Mesenchymal stem cell (in vitro differentiated cells and primary cell): Measurements from ENCODE around the gene ATXN7L1.
"Not testable (repeated sequence)": the region's sequence is repeated elsewhere in the genome, so short reads cannot be mapped to it uniquely, and the experiment has no call there.

ENCODE experiments used
- DNase-seq: peaks from one replicate; pipeline ENCODE4 v3.0.0-alpha.2; 2013
- H2AFZ ChIP-seq: one replicate; pipeline ENCODE4 v1.6.1; 2013; ENCODE audit warnings: low read depth, mild to moderate bottlenecking, control low read depth, inconsistent platforms, low read length, moderate library complexity
- H2AK5ac ChIP-seq: 2 replicates; pipeline ENCODE4 v1.6.1; 2013; ENCODE audit warnings: low read length, moderate library complexity, mild to moderate bottlenecking, inconsistent platforms; ENCODE audit not compliant: severe bottlenecking
- H2BK120ac ChIP-seq: one replicate; pipeline ENCODE4 v1.6.1; 2013; ENCODE audit warnings: low read depth, mild to moderate bottlenecking, inconsistent platforms, low read length, moderate library complexity
- H2BK12ac ChIP-seq, 2 experiments: one replicate each; pipeline ENCODE4 v1.6.1; 2013; ENCODE audit warnings: inconsistent platforms in 2 of 2, low read length in 2 of 2, mild to moderate bottlenecking in 2 of 2, moderate library complexity in 2 of 2, control low read depth in 1 of 2
- H2BK15ac ChIP-seq: one replicate; pipeline ENCODE4 v1.6.1; 2013; ENCODE audit warnings: mild to moderate bottlenecking, low read depth, inconsistent platforms; ENCODE audit not compliant: poor library complexity, severe bottlenecking
- H2BK5ac ChIP-seq: 2 replicates; pipeline ENCODE4 v1.6.1; 2013; ENCODE audit warnings: low read depth, mild to moderate bottlenecking, low read length, control low read depth, inconsistent platforms; ENCODE audit not compliant: poor library complexity, severe bottlenecking
- H3K14ac ChIP-seq, 2 experiments: one replicate each; pipeline ENCODE4 v1.6.1; 2013; ENCODE audit warnings: inconsistent platforms in 2 of 2, low read length in 2 of 2, control low read depth in 1 of 2, mild to moderate bottlenecking in 1 of 2, moderate library complexity in 1 of 2
- H3K18ac ChIP-seq, 2 experiments: one replicate each; pipeline ENCODE4 v1.6.1; 2013; ENCODE audit warnings: inconsistent platforms in 2 of 2, low read length in 2 of 2, control low read depth in 1 of 2, low read depth in 1 of 2, mild to moderate bottlenecking in 1 of 2
- H3K23ac ChIP-seq, 2 experiments: one replicate each; pipeline ENCODE4 v1.6.1; 2013; ENCODE audit warnings: inconsistent platforms in 2 of 2, low read length in 2 of 2, mild to moderate bottlenecking in 2 of 2, moderate library complexity in 2 of 2, control low read depth in 1 of 2
- H3K27ac ChIP-seq: 2 replicates; pipeline ENCODE4 v1.5.1; 2013; ENCODE audit warnings: mild to moderate bottlenecking, moderate library complexity, low read length, control low read depth, inconsistent platforms; ENCODE audit not compliant: poor library complexity, severe bottlenecking
- H3K27me3 ChIP-seq, 2 experiments: 2 replicates each; pipeline versions ENCODE4 v1.6.1 to v1.7.0; 2013; ENCODE audit warnings: low read length in 2 of 2, mild to moderate bottlenecking in 2 of 2, moderate library complexity in 2 of 2, control low read depth in 1 of 2, inconsistent platforms in 1 of 2; ENCODE audit not compliant: control insufficient read depth in 1 of 2, insufficient read depth in 1 of 2
- H3K36me3 ChIP-seq, 2 experiments: 2 replicates each; pipeline versions ENCODE4 v1.6.1 to v1.7.0; 2013; ENCODE audit warnings: low read length in 2 of 2, control low read depth in 1 of 2, inconsistent platforms in 1 of 2, low read depth in 1 of 2, mild to moderate bottlenecking in 1 of 2; ENCODE audit not compliant: insufficient read depth in 2 of 2, control insufficient read depth in 1 of 2
- H3K4ac ChIP-seq, 2 experiments: one replicate each; pipeline ENCODE4 v1.6.1; 2013; ENCODE audit warnings: inconsistent platforms in 2 of 2, low read length in 2 of 2, mild to moderate bottlenecking in 2 of 2, moderate library complexity in 2 of 2, control low read depth in 1 of 2, low read depth in 1 of 2
- H3K4me1 ChIP-seq: 2 replicates; pipeline ENCODE4 v1.6.1; 2013; ENCODE audit warnings: low read depth, low read length, control low read depth; ENCODE audit not compliant: control insufficient read depth, insufficient read depth
- H3K4me2 ChIP-seq: 2 replicates; pipeline ENCODE4 v1.6.1; 2013; ENCODE audit warnings: low read length, mild to moderate bottlenecking, inconsistent platforms; ENCODE audit not compliant: poor library complexity, severe bottlenecking
- H3K4me3 ChIP-seq, 2 experiments: 2 replicates each; pipeline versions ENCODE4 v1.5.1 to v1.7.0; 2013; ENCODE audit warnings: low read length in 2 of 2, mild to moderate bottlenecking in 2 of 2, control low read depth in 1 of 2, low read depth in 1 of 2; ENCODE audit not compliant: insufficient read depth in 1 of 2
- H3K79me1 ChIP-seq: replicated peaks from 2 replicates; pipeline ENCODE4 v1.6.1; 2013; ENCODE audit warnings: mild to moderate bottlenecking, control low read depth, low read length, inconsistent platforms; ENCODE audit not compliant: poor library complexity, severe bottlenecking
- H3K9ac ChIP-seq: 2 replicates; pipeline ENCODE4 v1.7.0; 2013; ENCODE audit warnings: mild to moderate bottlenecking, low read length, moderate library complexity
- H3K9me3 ChIP-seq: 2 replicates; pipeline ENCODE4 v1.7.0; 2013; ENCODE audit warnings: mild to moderate bottlenecking, low read length; ENCODE audit not compliant: control insufficient read depth
- H4K8ac ChIP-seq: one replicate; pipeline ENCODE4 v1.6.1; 2013; ENCODE audit warnings: inconsistent platforms, mild to moderate bottlenecking, low read length, moderate library complexity
- H4K91ac ChIP-seq: one replicate; pipeline ENCODE4 v1.6.1; 2013; ENCODE audit warnings: mild to moderate bottlenecking, low read length, inconsistent platforms
- WGBS: methylation state at CpG from one replicate; pipeline ENCODE4 v1.1.7; 2013; ENCODE audit warnings: mixed read lengths; 5-methylcytosine and 5-hydroxymethylcytosine counted together

Gene ATXN7L1

DNA sequence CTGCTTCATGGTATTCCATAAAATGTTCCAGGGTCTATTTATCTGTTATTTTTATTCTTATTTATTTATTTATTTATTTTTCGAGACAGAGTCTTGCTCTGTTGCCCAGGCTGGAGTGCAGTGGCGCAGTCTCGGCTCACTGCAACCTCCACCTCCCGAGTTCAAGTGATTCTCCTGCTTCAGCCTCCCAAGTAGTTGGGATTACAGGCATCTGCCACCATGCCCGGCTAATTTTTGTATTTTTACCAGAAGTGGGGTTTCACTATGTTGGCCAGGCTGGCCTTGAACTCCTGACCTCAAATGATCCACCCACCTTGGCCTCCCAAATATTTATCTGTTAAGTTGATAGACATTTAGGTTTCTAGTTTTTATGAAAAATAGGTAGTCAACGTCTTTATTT is 6.8 kb upstream of the ATXN7L1 start:
- DNase-seq, result not testable (repeated sequence)

DNA sequence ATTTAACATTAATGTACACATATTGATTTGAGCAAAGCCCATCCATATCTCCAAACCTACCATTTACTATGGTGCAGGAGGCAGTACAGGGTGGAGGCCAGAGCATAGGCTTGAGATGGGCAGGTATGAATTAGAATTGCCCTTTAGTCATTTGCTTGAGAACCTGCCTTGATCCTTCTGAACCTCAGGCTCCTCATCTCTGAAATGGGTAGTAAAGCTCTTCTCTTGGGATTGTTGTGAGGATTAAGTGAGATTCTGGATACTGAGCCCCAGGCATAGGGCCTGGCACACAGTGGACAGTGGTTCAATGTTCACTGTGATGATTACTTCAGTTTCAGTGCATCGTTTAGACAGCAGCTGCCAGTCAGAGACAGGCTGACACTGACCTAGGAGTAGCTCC is 5.0 kb upstream of the ATXN7L1 start:
- Histone ChIP-seq H3K4me2 (no peak overlapping the region), H3K23ac (no peak overlapping the region)
- WGBS, result 83% methylated on average over 1 of the region's 1 CpG

More for the DNA sequence above, 6.8 kb upstream of the ATXN7L1 start:
- not testable (repeated sequence) for H4K8ac ChIP-seq, H3K27me3 ChIP-seq, H3K4me1 ChIP-seq, H4K91ac ChIP-seq, H3K27ac ChIP-seq, H3K4ac ChIP-seq, H3K9ac ChIP-seq, H2BK15ac ChIP-seq, H3K9me3 ChIP-seq, H3K14ac ChIP-seq, H3K23ac ChIP-seq, H3K4me3 ChIP-seq, H2BK5ac ChIP-seq, H2BK120ac ChIP-seq, H3K18ac ChIP-seq, H2AK5ac ChIP-seq, H3K4me2 ChIP-seq, H2AFZ ChIP-seq, H2BK12ac ChIP-seq, H3K36me3 ChIP-seq
- 98% methylated on average over 6 of the region's 6 CpGs for WGBS
- H3K79me1 ChIP-seq, result peaks cover 13% of the 10 kb centered on the region

DNA sequence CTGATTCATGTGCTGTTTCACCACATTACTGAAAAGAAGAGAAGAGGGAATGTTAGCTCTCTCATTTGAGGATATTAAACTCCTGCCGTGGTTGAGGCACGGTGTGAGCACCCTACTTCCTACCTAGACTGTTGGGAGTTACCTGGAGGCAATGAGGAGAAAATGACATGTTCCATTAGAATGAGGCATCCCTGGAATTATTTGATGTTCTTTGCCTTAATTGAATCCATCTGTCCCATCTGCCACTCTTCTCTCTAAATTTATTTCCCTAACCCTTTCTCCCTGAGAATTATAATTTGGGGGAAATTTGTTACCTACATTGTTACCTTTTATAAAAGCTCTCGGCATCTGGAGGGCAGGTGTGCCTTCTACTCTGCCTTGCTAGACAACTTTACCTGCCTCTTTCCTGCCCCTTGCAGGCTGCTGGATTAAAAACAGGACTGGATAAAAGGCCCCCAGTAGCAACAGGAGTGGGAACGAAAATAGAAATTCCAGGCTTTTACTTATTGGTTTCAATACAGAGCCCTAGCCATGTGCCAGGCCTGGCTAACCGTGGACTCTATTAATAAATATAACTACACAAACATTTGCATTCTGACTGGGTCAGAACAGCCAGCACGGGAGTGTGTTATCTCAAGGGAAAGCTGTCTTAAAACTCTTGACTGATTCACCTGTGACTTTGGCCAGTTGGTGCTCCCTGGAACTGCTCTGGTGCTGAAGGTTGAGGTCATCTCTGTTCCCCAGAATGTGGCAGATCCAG is 4.4 kb upstream of the ATXN7L1 start:
- Histone ChIP-seq H3K4me1 (peaks cover 6% of the 10 kb centered on the region), H2AK5ac (no peak overlapping the region), H3K27me3 (no peaks in the 10 kb centered on the region), H2BK12ac (no peak overlapping the region), H3K4ac (no peak overlapping the region), H3K18ac (no peak overlapping the region), H2BK15ac (no peak overlapping the region), H3K36me3 (peaks cover 0 to 3% of the 10 kb centered on the region in 2 experiments), H3K4me2 (no peak overlapping the region), H3K9me3 (no peaks in the 10 kb centered on the region), H3K27ac (no peak overlapping the region), H2AFZ (no peak overlapping the region), H4K8ac (no peak overlapping the region), H3K14ac (no peak overlapping the region), H2BK120ac (no peak overlapping the region), H2BK5ac (no peak overlapping the region), H3K4me3 (no peak overlapping the region), H3K23ac (no peak overlapping the region), H3K9ac (no peak overlapping the region), H4K91ac (no peak overlapping the region), H3K79me1 (peaks cover 9% of the 10 kb centered on the region)
- DNase-seq, result no peak
- WGBS, result 89% methylated on average over 6 of the region's 6 CpGs

More for the DNA sequence above, 5.0 kb upstream of the ATXN7L1 start:
- H2BK12ac ChIP-seq, result no peak overlapping the region
- no peak overlapping the region for H2BK15ac ChIP-seq
- H3K14ac ChIP-seq, result no peak overlapping the region
- no peak overlapping the region for H2BK5ac ChIP-seq
- no peak overlapping the region for H2AK5ac ChIP-seq
- peaks cover 0 to 3% of the 10 kb centered on the region in 2 experiments for H3K36me3 ChIP-seq
- H3K9me3 ChIP-seq, result no peaks in the 10 kb centered on the region
- no peak overlapping the region for H3K27ac ChIP-seq
- H3K4me3 ChIP-seq, result no peak overlapping the region
- no peak overlapping the region for H4K91ac ChIP-seq
- H2AFZ ChIP-seq, result no peak overlapping the region
- H2BK120ac ChIP-seq, result no peak overlapping the region
- H3K4ac ChIP-seq, result no peak overlapping the region
- no peaks in the 10 kb centered on the region for H3K27me3 ChIP-seq
- peaks cover 6% of the 10 kb centered on the region for H3K4me1 ChIP-seq
- no peak overlapping the region for H4K8ac ChIP-seq
- no peak for DNase-seq
- H3K9ac ChIP-seq, result no peak overlapping the region
- peaks cover 10% of the 10 kb centered on the region for H3K79me1 ChIP-seq
- no peak overlapping the region for H3K18ac ChIP-seq

DNA sequence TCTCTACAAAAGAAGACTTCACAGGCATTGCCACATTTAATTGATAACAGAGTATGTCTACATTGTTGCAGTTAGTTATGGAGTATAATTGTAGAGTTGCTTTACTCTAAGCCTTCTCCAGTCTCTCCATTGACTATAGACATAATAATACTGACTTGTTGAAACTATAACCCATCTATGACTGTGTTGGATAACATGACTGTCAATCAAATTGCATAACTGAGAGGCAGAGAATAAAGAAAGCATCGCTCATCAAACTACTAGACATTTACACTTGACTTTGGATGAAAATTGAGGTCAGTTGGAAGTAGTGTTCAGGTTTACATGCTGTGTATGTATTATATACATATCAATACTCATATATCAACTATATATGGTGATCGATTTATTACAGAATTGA is 3.4 kb upstream of the ATXN7L1 start:
- peaks cover 8% of the 10 kb centered on the region for H3K4me1 ChIP-seq
- H2AFZ ChIP-seq, result no peak overlapping the region
- no peak overlapping the region for H3K9ac ChIP-seq
- no peak overlapping the region for H3K14ac ChIP-seq
- H3K4me2 ChIP-seq, result no peak overlapping the region
- H3K9me3 ChIP-seq, result no peaks in the 10 kb centered on the region
- no peak overlapping the region for H2BK15ac ChIP-seq
- H2BK5ac ChIP-seq, result no peak overlapping the region
- no peak overlapping the region for H2AK5ac ChIP-seq
- H3K4me3 ChIP-seq, result peak overlapping the region in 1 of 2 experiments; percentile 90
- no peak overlapping the region for H2BK120ac ChIP-seq
- H4K91ac ChIP-seq, result no peak overlapping the region
- no peak overlapping the region for H3K27ac ChIP-seq
- H3K79me1 ChIP-seq, result peaks cover 13% of the 10 kb centered on the region
- no peak overlapping the region for H3K18ac ChIP-seq
- no peak for DNase-seq
- no peak overlapping the region for H3K4ac ChIP-seq
- H3K36me3 ChIP-seq, result peaks cover 0 to 3% of the 10 kb centered on the region in 2 experiments
- H4K8ac ChIP-seq, result no peak overlapping the region
- no peaks in the 10 kb centered on the region for H3K27me3 ChIP-seq
- H3K23ac ChIP-seq, result no peak overlapping the region
- H2BK12ac ChIP-seq, result no peak overlapping the region
- no CpG with 5 or more reads among the region's 2 CpGs for WGBS
